Embryonic facial prominence (tissue), 1 donor: ENCODE measurements around the gene ARHGEF18.
A peak's percentile ranks its signal among the peaks of the same experiment; 100 is the strongest.
"Not testable (repeated sequence)": the region's sequence is repeated elsewhere in the genome, so short reads cannot be mapped to it uniquely, and the experiment has no call there.

Experiments used
- DNase-seq: peaks from one replicate; pipeline ENCODE4 v3.0.0-alpha.2; 2016; ENCODE audit errors: extremely low spot score

Gene ARHGEF18

DNA sequence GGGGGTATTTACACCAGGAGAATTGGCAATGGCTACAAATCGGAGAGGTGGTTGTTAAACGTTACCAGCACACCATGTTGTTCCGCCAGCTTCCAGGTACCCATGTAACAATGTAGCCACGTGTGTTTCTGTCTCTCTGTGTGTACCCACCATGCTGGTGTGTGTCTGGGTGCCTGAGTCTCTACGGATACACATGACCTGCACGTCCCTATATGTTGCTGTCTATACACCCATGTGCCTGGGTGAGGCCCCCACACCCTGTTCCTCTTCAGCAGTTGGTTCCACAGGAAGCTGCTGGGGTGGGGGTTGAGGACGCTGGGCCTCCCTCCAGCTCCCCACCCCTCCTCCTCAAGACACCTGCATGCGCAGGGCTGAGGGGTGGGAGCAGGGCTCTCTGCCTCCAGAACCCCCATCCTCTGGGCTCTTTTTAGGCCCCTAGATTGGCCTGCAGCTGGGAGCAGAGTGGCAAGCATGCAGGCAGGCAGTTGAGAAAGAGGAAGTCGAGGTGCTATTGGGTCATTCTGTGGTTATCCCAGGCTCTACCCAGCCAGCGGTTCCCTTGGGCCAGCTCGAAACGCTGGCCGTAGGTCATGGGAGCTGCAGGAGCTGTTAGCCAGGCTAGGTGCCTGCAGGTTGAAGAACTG, at the start of gene ARHGEF18:
Gene ARHGEF18, plus strand, starts transcription at position 351 of the 644 bp plus-strand sequence. CDS start 13,954 bp downstream, outside the sequence.
- DNase-seq, result no peak

DNA sequence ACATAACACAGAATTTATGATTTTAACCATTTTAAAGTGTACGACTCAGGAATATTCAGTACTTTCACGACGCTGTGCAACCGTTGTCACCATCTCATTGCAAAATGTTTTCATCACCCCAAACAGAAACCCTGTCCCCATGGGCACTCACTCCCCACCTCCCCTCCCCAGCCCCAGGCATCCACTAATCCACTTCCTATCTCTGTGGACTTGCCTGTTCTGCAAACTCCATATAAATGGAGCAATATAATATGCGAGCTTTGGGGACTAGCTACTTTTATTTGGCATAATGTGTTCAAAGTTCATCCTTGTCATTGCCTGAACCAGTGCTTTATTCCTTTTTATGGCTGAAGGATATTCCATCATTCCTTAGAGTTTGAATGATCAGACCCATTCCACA, 47.2 kb upstream of the ARHGEF18 start:
- DNase-seq, result no peak

DNA sequence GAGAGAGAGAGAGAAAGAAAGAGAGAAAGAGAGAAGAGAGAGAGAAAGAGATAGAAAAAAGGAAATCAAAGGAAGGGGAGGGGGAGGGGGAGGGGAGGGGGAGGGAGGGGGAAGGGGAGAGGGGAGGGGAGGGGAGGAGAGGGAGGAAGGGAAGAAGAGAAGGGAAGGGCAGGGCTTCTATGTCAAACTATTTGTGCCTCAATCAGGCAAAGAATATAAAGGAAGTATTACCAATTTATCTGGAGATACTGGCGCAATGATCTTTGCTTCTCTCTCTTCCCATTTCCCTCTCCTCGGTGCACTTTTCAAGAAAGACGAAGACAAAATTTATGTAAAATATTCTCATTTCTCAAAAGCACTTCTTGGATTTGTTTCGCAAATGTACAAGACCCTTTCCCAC, 45.3 kb upstream of the ARHGEF18 start:
- DNase-seq, result no peak

DNA sequence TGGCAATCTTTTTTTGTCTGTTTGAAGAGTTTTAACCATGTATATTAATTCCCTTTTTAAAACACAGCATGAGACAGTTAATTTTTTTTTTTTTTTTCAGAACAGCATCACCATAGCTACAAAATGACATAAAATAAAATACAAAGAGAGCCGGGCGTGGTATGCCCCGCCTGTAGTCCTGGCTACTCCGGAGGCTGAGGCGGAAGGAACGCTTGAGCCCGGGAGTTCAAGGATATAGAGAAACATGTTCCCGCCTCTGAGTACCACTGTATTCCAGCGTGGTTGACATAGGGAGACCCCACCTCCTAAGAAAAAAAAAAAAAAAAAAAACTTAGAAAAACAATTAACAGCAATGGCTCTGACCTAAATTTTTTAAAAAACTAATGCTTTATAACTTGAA, 44.5 kb upstream of the ARHGEF18 start:
- DNase-seq, result no peak

DNA sequence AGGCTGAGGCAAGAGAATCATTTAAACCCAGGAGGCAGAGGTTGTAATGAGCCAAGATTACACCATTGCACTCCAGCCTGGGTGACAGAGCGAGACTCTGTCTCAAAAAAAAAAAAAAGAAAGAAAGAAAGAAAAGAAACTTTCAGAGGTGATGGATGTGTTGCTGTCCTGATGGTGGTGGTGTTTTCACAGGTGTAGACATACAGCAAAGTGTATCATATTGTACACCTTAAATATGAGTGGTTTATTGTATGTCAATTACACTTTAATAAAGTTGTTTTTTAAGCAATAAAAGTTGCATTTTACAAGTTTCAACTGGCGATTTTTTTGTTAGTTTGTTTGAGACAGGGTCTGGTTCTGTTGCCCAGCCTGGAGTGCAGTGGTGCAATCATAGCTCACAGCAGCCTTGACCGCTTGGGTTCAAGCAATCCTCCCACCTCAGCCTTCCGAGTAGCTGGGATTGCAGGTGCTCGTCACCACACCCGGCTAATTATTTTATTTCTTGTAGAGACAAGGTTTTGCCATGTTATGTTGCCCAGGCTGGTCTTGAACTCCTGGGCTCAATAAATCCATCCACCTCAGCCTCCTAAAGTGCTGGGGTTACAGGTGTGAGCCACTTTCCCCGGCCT, 41.0 kb upstream of the ARHGEF18 start:
- no peak for DNase-seq

DNA sequence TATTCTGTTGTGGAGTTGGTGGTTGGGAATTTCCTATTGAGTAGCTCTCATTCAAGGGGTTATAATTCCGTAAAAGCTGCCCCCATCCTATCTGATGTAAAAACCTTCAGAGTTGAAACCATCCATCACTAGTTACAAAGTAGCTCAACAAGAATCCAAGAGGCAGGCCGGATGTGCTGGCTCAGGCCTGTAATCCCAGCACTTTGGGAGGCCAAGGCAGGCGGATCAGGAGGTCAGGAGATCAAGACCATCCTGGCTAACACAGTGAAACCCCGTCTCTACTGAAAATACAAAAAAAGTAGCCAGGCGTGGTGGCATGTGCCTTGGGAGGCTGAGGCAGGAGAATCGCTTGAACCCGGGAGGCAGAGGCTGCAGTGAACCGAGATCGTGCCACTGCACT, 40.4 kb upstream of the ARHGEF18 start:
- DNase-seq, result not testable (repeated sequence)

DNA sequence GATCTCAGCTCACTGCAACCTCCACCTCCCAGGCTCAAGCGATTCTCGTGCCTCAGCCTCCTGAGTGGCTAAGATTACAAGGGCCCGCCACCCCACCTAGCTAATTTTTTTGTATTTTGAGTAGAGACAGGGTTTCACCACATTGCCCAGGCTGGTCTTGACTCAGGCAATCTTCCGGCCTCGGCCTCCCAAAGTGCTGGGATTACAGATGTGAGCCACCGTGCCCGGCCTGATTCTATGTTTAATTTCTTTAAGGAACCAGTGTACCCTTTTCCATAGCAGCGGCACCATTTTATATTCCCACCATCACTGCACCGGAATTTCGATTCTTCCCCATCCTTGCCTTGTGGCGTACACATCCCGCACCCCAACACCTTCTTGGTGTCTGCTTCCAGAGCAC, 36.8 kb upstream of the ARHGEF18 start:
- DNase-seq, result no peak

DNA sequence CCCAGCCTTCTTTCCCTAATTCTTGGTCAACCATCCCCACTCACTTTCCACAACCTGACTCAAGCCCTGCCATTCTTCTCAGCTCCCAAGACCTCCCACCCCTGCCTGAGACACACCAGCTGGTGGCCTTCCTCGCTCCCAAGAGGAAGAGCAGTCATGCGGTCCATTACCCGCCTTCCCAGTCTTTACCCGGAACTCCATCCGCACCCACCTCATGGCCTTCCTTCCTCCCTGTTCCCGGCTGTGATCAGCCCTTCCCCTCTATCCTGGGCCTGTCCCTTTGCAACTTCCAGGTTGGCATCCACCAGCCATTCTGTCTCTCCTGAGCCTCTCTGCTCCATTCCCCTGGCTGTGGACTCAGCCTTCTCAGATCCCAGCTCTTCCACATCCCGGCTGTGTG, 35.9 kb upstream of the ARHGEF18 start:
- no peak for DNase-seq

DNA sequence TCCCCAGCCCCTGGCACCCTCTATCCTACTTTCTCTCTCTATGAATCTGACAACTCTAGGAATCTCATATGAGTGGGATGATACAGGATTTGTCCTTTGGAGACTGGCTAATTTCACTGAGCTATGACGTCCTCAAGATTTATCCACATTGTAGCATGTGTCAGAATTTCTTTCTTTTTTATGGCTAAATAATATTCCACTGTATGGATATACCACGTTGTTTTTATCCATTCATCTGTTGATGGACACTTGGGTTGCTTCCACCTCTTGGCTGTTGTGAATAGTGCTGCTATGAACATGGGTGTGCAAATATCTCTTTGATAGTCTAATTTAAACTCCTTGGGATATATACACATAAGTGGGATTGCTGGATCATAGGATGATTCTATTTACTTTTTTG, 30.6 kb upstream of the ARHGEF18 start:
- no peak for DNase-seq

DNA sequence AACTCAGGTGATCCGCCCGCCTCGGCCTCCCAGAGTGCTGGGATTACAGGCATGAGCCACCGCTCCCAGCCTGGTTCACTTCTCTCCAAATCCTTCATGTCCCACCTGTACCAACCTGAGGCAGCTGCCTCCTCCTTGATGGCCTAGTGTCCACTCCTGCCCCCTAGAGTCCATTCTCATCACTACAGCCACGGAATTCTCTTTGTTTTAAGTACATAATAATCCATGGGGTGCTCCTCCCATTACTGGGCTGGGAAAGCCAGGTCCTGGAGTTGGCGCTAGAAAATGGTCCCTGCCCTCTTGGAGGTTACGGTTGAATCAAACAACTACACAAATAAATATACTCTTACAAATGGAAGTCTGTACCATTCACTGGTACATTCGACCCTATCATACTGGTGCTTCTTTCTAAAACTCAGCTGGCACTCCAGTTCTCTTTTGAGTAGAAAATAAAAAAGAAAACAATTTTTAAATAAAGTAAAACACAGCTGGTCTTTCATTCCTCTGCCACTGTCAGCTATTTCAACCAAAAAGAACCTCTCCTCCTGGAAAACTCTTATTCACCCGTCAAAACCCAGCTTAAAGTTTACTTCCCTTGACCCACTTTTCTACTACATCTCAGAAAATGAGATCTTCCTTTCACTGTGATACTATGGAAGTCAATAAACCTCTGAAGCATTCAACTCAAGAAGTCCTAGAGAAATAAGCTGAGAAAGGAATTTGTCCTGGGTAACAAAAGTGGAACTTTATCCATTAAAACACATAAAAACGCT, 22.4 kb upstream of the ARHGEF18 start:
- no peak for DNase-seq

DNA sequence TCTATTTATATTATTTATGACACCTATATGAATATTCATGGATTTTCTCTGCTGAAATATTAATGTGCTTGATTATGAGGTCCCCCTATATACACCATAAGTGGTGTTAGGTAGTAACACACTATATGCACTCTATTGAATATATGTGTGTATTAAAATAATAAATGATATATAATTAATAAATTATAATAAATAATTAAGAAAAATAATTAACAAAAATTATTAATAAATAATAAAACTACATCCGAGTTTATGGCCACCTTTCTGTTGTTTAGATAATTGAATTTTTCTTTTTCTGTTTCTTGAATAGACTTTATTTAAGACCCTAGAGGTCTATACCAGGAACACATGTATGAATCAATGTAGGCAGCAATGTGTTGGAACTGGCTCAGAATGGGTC, 20.9 kb upstream of the ARHGEF18 start:
- DNase-seq, result no peak

DNA sequence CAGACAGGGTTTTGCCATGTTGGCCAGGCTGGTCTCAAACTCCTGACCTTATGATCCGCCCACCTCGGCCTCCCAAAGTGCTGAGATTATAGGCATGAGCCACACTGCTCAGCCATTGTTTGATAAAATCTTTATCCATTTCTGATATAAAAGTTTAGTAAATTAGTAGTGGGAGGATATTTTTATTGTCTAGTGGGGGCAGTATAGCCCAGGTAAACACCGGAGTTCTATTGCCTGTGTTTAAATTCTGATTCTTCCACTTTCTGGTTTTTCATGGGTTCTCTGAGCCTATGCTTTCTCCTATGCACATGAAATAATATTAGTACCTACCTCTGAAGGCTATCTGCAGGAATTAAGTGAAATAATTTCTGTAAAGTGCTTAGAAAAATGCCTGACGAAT, 20.1 kb upstream of the ARHGEF18 start:
- no peak for DNase-seq

DNA sequence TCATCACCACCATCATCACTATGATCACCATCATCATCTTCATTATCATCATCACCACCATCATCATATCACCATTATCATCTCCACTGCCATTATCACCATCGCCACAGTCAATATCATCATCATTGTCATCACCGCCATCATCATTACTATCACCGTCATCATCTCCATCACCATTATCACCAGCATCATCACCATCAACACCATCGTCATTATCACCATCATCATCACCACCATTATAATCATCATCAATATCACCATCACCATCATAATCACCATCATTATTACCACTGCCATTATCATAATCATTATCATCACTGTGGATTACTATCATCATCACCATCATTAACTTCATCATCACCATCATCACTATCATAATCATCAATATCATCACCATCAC, 17.3 kb upstream of the ARHGEF18 start:
- DNase-seq, result no peak

DNA sequence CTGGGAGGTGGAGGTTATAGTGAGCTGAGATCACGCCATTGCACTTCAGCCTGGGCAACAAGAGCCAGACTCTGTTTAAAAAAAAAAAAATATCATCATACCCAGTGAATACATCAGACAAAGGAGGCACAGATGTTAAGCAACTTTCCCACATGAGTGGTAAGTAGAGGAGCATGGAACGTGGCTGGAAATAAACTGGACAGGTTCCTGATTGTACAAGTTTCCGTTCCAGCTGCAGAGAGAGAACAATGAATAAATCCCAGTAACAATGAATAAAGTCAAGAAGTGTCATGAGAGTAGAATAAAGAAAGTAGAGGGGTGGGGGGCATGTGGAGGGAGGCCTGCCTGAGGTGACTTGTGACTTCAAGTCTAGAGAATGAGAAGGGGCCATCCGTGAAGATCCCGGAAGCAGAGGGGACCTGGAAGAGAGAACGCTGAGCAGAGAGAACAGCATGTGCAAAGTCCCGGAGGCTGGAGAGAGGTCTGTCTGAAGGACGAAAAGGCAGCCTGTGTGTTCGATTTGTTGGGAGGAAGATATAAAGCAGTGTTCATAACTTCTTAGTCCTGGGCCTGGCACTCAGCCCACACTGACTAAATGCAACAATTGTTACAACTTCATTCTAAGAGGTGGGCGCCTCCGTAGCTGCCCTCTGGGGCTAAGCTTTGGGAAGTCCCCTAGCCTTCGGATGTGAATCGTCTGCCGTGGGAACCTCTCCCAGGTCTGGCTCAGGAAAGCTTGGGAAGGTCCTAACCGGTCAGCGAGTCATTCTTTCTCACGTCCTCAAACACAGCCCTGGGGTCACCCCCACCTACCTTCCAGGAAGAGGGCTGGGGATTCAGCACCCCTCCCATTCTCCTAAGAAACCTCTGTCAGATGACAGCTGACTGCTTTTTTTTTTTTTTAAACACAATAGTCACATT, 15.3 kb upstream of the ARHGEF18 start:
- DNase-seq, result no peak

DNA sequence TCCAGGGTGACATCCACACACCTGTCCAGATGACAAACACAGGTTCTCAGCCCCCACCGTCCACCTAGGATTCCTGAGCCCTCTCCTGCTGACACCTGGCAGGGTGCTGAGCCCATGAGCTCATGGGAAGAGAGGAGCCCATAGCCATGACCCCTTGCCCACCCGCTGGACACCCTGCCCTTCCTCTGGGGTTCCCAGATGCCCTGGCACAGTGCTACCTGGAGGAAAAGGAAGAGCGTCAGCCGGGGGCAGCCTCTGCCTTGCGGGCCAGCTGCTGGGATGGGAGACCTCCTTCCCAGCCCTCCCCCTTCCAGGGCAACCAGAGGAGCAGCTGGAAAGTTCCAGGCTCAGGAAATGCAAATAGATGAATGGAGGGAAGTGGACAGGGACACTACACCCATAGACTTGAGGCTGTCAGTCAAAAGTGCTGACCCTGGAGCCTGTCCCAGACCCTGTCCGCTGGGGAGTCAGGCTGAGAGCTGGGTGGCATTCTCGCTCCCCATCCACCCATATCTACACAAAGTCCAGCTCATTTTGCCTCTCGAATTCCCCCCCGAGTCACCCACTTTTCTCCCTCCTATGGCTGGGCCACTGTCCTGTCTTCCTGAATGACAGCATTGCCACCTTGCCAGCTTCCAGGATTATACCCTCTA, 12.3 kb upstream of the ARHGEF18 start:
- no peak for DNase-seq

DNA sequence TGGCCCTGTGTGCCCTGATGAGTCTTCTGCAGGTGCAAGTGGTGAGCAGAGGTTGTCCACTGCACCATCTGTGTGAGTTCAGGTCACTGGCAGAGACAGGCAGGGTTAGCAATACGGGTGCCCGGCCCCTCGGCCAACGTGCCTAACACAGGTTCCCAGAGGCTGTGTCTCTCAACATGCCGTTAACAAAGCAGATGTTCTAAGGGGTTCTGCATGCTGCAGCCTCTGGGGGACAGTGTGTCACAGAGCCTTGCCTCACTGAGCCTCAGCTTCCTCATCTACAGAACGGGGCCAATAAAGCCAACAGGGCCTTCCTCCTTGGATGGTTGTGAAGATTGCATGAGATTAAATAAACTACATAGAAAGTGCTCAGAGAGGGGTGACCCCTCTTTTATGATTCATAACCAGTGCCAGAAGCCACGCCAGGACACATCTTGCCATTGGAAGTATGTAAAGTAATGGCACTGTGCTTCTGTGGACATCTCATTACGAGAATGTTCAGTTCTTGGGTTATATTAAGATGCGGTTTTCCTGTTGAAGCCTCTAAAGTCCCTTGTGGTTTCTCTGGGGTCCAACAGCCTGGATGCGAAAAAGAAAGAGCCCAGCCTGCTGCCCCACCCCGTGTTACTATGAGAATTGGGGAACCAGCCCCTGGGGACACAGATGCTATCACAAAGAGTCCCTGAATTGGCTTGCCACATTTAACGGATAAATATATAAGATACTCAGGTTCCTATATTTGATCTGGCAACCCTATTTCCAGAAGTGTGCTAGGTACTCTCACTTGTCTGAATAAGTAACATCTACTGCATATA, 11.2 kb upstream of the ARHGEF18 start:
- DNase-seq, result no peak

DNA sequence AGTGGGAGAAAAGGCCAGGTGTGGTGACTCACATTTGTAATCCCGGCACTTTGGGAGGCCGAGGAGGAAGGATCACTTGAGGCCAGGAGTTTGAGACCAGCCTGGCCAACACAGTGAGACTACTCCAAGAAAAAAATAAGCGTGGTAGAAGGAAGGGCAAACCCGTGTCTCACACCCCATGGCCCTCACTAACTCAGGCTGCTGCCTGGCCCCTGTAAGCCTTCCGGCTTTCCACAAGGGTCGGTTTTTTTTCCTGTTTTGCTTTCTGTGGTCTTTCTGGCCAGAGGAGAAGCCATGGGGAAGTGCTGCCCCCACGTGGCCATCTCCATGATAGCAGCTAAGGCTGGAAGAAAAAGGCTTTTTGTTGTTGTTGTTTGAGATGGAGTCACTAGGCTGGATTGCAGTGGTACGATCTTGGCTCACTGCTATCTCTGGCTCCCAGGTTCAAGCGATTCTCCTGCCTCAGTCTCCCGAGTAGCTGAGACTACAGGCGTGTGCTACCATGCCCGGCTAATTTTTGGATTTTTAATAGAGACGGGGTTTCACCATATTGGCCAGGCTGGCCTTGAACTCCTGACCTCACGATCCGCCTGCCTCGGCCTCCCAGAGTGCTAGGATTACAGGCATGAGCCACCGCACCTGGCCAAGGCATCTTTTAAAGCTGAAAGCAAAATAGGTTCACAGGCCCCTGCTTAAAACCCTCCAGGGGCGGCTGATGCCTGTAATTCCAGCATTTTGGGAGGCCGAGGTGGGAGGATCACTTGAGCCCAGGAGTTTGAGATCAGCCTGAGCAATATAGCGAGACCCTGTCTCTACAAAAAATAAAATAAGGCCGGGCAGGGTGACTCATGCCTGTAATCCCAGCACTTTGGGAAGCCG, 7.5 kb upstream of the ARHGEF18 start:
- DNase-seq, result peak; percentile 39

DNA sequence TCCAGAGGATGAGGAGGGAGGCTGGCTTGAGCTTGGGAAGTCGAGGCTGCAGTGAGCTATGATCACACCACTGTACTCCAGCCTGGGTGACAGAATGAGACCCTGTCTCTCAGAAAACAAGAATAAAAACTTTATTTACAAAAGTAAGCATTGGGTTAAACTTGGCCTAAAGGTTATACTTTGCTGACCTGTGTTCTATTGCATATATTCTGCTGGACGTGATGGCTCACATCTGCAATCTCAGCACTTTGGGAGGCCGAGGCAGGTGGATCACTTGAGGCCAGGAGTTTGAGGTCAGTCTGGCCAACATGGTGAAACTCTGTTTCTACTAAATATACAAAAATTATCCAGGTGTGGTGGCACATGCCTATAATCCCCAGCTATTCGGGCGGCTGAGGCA, 6.6 kb upstream of the ARHGEF18 start:
- DNase-seq, result no peak

DNA sequence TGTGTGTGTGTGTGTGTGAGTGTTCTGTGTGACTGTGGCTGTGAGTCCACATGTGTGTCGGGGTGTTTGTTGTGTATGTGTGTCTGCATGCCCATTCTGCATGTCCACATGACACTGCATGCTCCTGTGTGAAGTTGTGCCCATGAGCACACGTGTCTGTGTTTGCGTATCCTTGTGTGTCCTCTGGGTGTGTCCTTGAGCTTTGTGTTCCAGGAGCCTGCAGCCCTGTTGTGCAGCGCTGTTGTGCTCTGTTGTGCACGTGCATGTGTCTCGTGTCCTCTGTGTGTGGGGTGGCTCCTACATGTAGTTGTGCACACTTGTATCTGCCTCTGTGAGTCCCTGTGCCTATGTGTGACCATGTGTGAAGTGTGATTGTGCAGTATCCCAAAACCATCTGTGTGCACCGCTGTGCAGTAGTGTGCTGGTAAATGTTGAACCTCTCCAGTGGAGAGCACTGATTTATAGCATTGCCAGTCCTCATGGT, 2.2 kb upstream of the ARHGEF18 start:
- no peak for DNase-seq
